Activated CD4-positive, alpha-beta T cell treated with anti-CD3 and anti-CD28 coated beads, Interleukin-2, Interleukin-4, amounts not matched to agents 100 ng/mL and 50 ng/mL, durations not matched to agents 16 hours and 8 hours (primary cell): ENCODE measurements around the gene SKAP2.
"Not testable (repeated sequence)": the region's sequence is repeated elsewhere in the genome, so short reads cannot be mapped to it uniquely, and the experiment has no call there.

Source experiments
- DNase-seq: peaks from one replicate; pipeline ENCODE4 v3.0.0-alpha.2; 2020; ENCODE audit warnings: low spot score

Gene SKAP2

DNA sequence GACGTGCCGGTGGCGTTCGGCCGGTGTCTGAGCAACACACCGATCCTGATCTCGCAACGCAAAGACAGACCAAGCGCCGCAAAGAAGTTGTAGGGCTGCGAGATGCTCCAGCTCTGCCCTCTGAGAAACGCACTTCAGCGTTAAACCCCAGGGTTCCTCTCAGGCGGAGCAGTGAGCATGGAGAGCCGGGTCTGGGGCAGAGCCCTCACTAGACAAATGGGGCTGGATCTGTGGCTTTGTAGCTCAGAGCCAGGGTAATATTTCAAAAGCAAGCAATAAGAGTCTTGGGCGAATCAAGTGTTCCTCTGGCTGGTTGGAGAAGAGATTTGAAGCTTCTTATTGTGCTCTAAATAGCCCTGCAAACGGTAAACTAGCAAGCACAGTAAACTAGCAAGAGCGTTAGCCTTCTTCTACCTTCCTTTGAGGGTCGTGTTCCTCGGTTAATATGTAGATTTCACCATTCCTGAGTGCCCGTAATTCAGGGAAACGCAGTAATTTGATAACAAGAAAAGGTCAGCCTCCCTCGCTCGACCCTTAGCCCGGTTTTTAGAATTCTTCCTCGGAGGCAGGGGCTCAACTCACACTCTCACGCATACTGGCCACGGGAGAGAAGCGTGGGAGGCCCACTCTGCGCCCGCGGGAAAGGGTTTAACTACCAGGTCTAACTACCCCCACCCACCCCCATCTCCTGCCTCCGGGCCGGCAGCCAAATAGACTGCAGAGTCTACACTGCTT, 6.7 kb downstream of the SKAP2 start:
- no peak for DNase-seq

GRCh38 chr7:26857170-26857505, 7.3 kb downstream of the SKAP2 start:
- DNase-seq, result no peak

GRCh38 chr7:26856176-26856985, 8.0 kb downstream of the SKAP2 start:
- DNase-seq, result no peak

GRCh38 chr7:26854876-26855855, 9.2 kb downstream of the SKAP2 start:
- DNase-seq, result no peak

- peak; percentile 5 for DNase-seq
Observed at GRCh38 chr7:26853788-26854393, 10.5 kb downstream of the SKAP2 start.

GRCh38 chr7:26850193-26850651, 14.2 kb downstream of the SKAP2 start:
- DNase-seq, result no peak

DNA sequence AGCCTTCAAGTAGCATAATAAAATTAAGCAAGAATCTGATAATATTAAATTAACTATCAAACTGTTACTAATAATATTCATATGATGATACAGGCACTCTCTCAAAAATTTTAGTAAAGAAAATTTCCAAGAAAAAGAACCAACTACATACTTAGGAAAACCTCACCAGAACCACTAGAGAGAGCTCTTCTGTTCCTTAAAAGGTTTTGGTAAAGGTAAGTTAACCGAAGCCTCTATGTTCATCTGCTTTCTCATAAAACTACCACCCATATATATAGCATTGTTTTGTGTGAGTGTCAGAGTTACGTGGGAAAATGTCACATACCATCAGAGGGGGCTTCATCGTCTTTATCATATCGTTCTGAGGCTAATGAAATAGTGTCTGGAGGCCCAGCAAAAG, 20.7 kb downstream of the SKAP2 start:
- no peak for DNase-seq

GRCh38 chr7:26842897-26843296, 21.5 kb downstream of the SKAP2 start:
- no peak for DNase-seq

DNA sequence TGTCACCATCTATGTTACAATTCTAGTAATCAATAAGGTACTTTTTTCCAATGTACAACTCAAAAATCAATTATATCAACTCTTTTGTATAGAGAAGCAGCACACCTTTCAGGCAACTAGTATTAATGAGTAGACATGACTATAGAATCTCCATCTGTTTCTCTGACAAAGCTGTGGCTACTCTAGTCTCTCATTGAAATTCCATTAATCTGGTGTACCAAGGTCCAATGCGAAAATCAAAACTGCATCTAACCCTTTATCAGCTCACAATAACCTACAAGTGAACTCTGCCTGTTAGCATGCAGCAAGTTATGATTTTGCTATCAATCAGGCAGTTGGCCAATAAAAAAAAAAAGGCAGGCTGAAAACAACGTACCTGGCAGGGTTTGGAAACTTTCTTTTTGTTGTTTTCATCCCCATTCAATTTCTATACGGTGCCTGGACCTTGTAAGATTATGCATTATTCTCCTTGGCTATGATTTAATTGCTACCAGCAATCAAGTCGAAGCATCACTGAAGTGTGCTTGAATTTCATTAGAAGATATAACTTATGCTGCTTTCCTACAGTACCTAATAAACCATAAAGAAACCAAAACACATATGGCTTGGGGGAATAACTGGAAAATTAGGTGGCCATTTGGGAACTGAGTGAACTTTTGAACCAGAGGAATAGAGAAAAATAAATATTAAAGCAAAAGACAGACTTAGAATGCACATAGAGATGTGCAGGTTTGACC, 23.2 kb downstream of the SKAP2 start:
- DNase-seq, result no peak

DNA sequence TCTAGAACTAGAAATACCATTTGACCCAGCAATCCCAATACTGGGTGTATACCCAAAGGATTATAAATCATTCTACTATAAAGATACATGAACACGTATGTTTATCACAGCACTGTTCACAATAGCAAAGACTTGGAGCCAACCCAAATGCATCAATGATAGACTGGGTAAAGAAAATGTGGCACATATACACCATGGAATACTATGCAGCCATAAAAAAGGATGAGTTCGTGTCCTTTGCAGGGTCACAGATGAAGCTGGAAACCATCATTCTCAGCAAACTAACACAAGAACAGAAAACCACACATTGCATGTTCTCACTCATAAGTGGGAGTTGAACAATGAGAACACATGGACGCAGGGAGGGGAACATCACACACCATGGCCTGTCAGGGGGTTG, 27.6 kb downstream of the SKAP2 start:
- DNase-seq, result not testable (repeated sequence)

DNA sequence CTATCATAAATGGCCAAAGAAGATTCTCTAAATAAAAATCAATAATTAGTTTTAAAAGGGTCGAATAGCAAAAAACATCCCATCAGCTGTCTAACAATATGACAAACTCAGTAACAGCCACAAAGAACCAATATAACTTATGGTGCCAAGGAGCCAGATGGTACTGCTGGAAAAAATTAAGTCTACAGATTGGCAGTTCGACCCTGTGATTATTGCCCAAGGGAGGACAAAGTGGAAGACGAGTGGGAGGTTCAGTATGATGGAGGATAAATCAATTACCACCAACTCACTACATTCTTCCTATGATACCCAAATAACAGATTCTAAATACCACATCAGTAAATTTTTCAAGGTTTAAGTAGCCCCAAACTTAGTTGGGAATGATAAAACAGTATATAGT, 49.0 kb downstream of the SKAP2 start:
- DNase-seq, result no peak

DNA sequence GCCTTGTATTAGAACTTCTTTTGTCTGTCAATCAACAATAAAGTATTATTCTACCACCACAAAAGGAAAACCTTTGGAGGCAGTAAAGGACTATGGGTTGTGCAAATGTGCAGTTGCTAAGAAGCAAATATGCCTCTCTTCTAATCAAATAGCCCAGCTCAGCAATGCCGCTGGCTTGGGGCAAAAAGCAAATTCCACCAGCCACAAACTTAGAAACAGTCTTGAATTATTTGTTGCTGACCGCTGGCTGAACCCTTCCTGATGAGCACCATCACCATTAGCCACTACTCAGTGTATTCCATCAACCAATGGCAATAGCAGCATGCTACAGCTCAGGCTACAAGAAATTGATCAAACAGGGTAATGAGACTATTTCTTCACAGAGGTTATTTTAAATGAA, 51.0 kb downstream of the SKAP2 start:
- DNase-seq, result no peak

DNA sequence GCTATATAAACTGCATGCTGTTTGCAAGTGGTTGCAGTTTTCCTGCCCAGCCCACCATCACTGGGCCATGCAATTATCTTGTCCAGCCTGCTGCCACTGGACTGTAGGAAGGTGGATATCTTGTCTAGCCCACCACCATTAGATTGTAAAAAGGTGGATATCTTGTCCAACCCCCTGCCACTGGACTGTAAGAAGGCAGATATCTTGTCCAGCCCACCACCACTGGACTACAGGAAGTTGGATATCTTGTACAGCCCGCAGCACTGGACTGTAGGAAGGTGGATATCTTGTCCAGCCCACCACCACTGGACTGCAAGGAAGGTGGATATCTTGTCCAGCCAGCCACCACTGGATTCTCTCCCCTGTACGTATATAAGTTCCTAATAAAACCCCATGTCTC, 69.8 kb downstream of the SKAP2 start:
- DNase-seq, result no peak

- no peak for DNase-seq
Observed at GRCh38 chr7:26792576-26792975, 71.8 kb downstream of the SKAP2 start.

DNA sequence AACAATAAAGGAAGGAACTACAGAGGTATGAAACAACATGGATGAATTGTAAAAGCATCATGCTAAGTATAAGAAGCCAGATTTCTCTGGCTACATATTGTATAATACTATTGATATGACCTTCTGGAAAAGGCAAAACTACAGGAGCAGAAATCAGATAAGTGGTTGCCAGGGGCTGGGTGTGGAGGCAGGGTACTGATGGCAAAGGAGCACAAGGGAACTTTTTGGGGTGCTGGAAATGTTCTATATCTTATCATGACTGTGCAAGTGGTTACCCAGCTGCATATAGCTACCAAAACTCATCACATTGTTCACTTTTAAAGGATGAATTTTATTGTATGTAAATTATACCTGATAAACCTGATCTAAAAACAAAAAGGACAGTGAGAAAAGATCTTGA, 72.4 kb downstream of the SKAP2 start:
- no peak for DNase-seq

DNA sequence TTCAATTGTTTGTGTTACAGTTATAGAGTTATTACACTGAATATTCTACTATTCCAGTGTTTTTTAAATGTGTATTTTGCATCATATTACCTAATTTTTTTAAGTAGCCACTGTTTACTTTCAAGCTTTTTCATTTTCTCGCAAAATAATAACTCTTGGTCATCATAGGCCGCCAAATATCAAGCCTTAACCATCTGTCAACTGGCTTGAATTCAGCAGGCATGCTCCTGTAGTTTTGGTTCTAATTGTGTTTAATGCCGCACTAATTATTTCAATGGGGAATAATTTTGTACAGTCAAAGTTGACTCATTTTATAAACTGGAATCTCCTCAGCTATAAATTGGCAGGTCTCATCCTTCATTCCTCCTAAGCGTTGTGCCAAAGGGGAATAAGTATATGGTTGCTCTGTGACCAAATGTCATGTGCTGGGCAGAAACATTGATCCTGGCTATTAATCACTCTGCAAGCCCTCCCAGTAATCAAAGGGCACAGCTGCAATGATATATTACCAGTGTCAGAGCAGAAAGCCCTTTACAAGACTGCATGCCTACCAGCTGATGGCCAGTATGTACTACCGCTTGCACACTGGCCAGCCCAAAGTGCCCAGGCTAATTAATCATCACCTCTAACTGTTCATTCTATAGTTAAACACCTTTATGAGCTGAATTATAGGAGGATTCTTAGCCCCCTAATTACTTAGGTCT, 74.8 kb downstream of the SKAP2 start:
- DNase-seq, result no peak

DNA sequence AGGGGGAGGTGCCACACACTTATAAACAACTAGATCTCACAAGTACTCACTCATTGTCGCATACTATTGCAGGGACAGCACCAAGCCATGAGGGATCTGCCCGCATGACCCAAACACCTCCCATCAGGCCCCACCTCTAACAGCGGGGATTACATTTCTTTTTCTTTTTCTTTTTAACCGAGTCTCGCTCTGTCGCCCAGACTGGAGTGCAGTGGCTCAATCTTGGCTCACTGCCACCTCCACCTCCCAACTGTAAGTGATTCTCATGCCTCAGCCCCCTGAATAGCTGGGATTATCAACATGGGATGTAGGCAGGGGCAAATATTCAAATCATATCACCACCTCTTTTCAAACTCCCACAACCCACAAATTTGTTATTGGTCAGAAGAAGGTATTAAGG, 76.7 kb downstream of the SKAP2 start:
- no peak for DNase-seq

DNA sequence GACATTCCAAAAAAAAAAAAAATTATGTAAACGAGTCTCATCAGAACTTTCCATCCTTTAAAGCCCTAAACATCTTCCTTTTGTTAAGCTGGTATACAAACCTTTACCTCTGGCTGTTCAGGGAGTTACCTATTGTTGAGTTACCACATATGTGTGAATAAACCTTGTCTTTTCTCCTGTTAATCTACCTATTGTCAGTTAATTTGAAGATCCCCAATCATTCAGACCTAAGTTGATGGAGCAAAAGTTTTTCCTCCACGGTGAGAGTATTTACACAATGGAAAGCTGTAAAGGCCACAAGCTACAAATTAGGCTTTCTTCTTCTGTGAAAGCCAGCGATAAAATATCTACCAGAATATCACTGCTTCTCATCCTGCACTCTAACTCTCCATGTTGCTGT, 80.3 kb downstream of the SKAP2 start:
- no peak for DNase-seq

DNA sequence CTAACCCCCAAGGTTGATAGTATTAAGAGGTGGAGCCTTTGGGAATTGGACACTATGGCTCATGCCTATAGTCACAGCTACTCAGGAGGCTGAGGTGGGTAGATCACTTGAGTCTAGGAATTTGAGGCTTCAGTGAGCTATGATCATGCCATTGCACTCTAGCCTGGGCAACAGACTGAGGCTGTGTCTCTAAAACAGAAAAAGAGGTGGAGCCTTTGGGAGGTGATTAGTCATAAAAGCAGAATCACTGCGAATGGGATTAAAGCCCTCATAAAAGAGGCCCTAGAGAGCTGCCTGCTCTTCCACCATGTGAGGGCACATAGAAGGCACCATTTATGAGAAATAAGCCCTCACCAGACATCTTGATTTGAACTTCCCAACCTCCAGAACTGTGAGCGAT, 81.9 kb downstream of the SKAP2 start:
- DNase-seq, result no peak

- DNase-seq, result no peak
Observed at GRCh38 chr7:26779978-26780595, 84.3 kb downstream of the SKAP2 start.
